Measurements from ENCODE around the gene PACRG. TPM values are rescaled to one million over a fixed set of nuclear protein-coding genes. Genes with fewer than 3 reads are reported as not detected.

PACRG gene
- total and polyA plus RNA-seq, 2 of the 8 experiments (the other 6 are each of a cell fraction or from before 2014, with no cell fraction given): 0.44 to 0.54 TPM

DNA sequence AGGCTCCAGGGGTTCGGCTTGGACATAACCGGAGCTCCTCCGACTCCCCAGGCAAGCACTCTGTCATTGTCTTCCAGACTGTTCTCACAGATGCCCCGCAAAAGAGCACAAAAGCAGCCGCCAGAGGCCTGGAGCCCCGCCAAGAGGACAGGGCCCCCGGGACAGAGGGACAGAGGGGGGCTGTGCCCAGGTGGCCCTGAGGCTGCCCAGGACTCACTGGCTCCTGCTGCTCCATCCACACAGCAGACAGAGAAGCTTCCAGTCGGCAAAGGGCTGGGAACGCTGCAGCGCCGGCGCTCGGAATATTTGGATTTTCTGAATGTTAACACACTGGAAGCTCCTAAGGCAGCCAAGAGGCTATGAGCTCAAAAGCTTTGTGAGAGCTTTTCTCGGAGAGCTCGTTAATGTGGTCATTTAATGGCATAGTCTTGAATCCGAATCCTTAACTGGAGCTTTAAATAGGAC is 618.8 kb downstream of the PACRG start:
- H2BK5ac ChIP-seq (ENCODE audit: low read depth, low read length): no peak overlapping the region
- H3K9me3 ChIP-seq (ENCODE audit: insufficient read depth in 2 of 2, low read depth in 1 of 2, low read length in 1 of 2): no peaks in the 10 kb centered on the region
- H2BK12ac ChIP-seq (ENCODE audit: low read depth, low read length): no peak overlapping the region
- no peak overlapping the region for H3K4me3 ChIP-seq (ENCODE audit: extremely low read depth in 1 of 4, insufficient read depth in 2 of 4, low read depth in 3 of 4, low read length in 4 of 4)
- no peaks in the 10 kb centered on the region for H4K20me1 ChIP-seq (replicated peaks in 1 of 2; ENCODE audit: control insufficient read depth in 1 of 2, insufficient read depth in 2 of 2, low read length in 2 of 2)
- no peak overlapping the region for H4K5ac ChIP-seq (ENCODE audit: insufficient read length, low read depth, low read length)
- no peak overlapping the region for H2BK120ac ChIP-seq (replicated peaks; ENCODE audit: low read depth, low read length)
- H3K23me2 ChIP-seq (ENCODE audit: low read depth, low read length): no peaks in the 10 kb centered on the region
- ChIA-PET POLR2A (ENCODE audit: partially characterized antibody) (interaction anchor here (1.1 kb wide), 1 partner anchor 12 kb away, joined by 3 read pairs; no protein-coding TSS in a partner anchor), CTCF (ENCODE audit: partially characterized antibody) (interaction anchor here (1.1 to 1.3 kb wide), 2 partner anchors 15 to 47 kb away, joined by 4 to 5 read pairs; no protein-coding TSS in a partner anchor)
- H3K9ac ChIP-seq (replicated peaks in 1 of 4; ENCODE audit: extremely low read depth in 1 of 4, low read depth in 3 of 4, low read length in 3 of 4): no peak overlapping the region
- H3K4me1 ChIP-seq (replicated peaks in 1 of 4; ENCODE audit: control insufficient read depth in 3 of 4, insufficient read depth in 4 of 4, low read length in 3 of 4): peaks cover 0 to 2% (median 0%) of the 10 kb centered on the region in 4 experiments; a peak in 2 of 7 replicates
- H3K27ac ChIP-seq (ENCODE audit: low read depth, low read length): no peak overlapping the region
- no peaks in the 10 kb centered on the region for H3K79me2 ChIP-seq (ENCODE audit: control insufficient read depth in 1 of 2, insufficient read depth in 2 of 2, low read length in 2 of 2)
- TF ChIP-seq CBX5 (IDR thresholded peaks at IDR 0.05; ENCODE audit: low read depth, low read length): no peak
- no peak for TF ChIP-seq SP2 (IDR thresholded peaks at IDR 0.05; ENCODE audit: low read length)
- H3K27me3 ChIP-seq (replicated peaks in 1 of 4; ENCODE audit: control insufficient read depth in 3 of 4, extremely low read depth in 1 of 4, insufficient read depth in 3 of 4, low read length in 3 of 4): no peaks in the 10 kb centered on the region
- H4K91ac ChIP-seq (replicated peaks; ENCODE audit: insufficient read length, low read length): no peak overlapping the region
- H3K56ac ChIP-seq (replicated peaks; ENCODE audit: insufficient read length, low read depth, low read length): no peak overlapping the region
- 80% methylated on average over 13 of the region's 16 CpGs; no CpG with 5 or more reads in 1 of the 2 experiments for WGBS, 2 experiments (ENCODE audit: extremely low coverage in 1 of 2, insufficient coverage in 1 of 2, insufficient read length in 1 of 2, insufficient replicate concordance in 2 of 2, low coverage in 1 of 2, low lambda C conversion rate in 2 of 2, missing lambda C conversion rate in 1 of 2)
- no peak overlapping the region for H2AK5ac ChIP-seq (ENCODE audit: low read depth, low read length)
- H3K36me3 ChIP-seq (ENCODE audit: control insufficient read depth in 2 of 4, insufficient read depth in 4 of 4, low read length in 3 of 4): no peaks in the 10 kb centered on the region
- no peak overlapping the region; the same call in 1 of the 2 replicates for H3K18ac ChIP-seq (ENCODE audit: extremely low read depth, low read length)
- H2BK15ac ChIP-seq (ENCODE audit: low read length): no peak overlapping the region
- no peak for FAIRE-seq
- no peaks in the 10 kb centered on the region for H3K79me1 ChIP-seq (ENCODE audit: low read depth, low read length)
- no peak overlapping the region for H2BK20ac ChIP-seq (ENCODE audit: low read length)
- no peak overlapping the region for H4K8ac ChIP-seq (ENCODE audit: extremely low read depth, insufficient read depth, low read length)
- no peak for DNase-seq (ENCODE audit: low read depth in 1 of 2, low spot score in 2 of 2)
- no peak overlapping the region for H2AFZ ChIP-seq (ENCODE audit: low read length)
- H3K14ac ChIP-seq (ENCODE audit: insufficient read length): no peak overlapping the region
- no peak overlapping the region for H3K4ac ChIP-seq (replicated peaks; ENCODE audit: insufficient read length, low read depth, low read length)
- no peak overlapping the region for H3K4me2 ChIP-seq (ENCODE audit: insufficient read depth in 1 of 2, low read depth in 2 of 2, low read length in 2 of 2)
- no peak overlapping the region for H3K23ac ChIP-seq (ENCODE audit: insufficient read length)
